ENCODE results near the gene AFAP1.

Gene AFAP1

DNA sequence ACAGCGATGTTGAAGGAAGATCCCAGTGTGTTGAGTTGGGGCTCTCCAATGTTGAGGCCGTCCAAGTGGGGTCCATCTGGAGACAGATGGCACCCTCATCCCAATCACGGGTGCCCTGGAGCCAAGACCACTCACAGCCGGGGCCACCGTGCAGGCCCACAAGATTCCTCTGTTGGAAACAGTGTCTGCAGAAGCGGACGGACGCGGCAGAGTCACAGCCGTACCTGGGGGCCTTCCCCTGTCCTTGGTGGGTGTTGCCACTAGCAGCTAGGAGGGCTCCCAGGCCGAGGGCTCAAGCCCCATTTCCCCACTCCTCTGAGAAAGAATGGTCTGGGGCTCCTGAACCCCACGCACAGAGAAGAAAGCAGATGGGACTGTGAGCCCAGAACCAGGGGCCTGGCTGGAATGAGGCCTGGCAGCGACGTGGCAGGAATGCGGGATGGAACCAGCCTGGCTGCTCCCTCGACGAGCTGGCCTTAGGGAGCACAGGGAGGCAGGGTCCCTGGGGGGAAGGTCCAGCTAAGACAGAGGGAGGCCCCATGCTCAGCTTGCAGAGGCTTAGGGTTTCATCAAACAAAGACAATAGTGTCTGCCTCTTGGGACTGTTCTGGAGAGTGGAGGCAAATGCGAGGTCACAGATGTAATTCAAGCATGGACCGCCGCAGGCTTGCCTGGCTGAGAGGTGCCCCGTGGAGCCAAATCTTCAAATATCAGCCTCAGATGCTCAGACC, 228.9 kb downstream of the AFAP1 start:
- no peak for DNase-seq

GRCh38 chr4:7710126-7710525, 229.5 kb downstream of the AFAP1 start:
- no peak for DNase-seq

GRCh38 chr4:7709431-7709830, 230.2 kb downstream of the AFAP1 start:
- no peak for DNase-seq

GRCh38 chr4:7708981-7709380, 230.7 kb downstream of the AFAP1 start:
- DNase-seq: no peak

All from activated gamma-delta T cell treated with Interleukin-2 at 50 U/mL for 16 hours (primary cell).